HepG2 (cell line): ENCODE data around the gene SPEM2. TPM values are rescaled to one million over a fixed set of nuclear protein-coding genes. Genes with fewer than 3 reads are reported as not detected.
A peak's percentile ranks its signal among the peaks of the same experiment; 100 is the strongest.

Experiments
- ATAC-seq: fragments of 200-7000 bp; cut with Tn5 transposase; 3 replicates; pipeline ENCODE4 v1.9.1; 2020; ENCODE audit warnings: mild to moderate bottlenecking, moderate library complexity
- BruUV-seq: library from RNA; stranded (reverse); fragments of 400-500 nt; replicated peaks from 2 replicates; lab custom pipeline; 2021; lab: Mats Ljungman, UMichigan
- CTCF ChIA-PET: fragments of 300-600 bp; formaldehyde crosslinking; extraction: SDS; loops from one replicate; lab custom pipeline; 2021; ENCODE audit warnings: low total read pairs, inconsistent platforms, low intra/inter-chr PET ratio; lab: Yijun Ruan, JAX
- POLR2A ChIA-PET: fragments of 350-600 bp; sonication (Branson Sonifier 250); formaldehyde crosslinking; loops from one replicate; lab custom pipeline; 2020; ENCODE audit warnings: antibody characterized with exemption, inconsistent platforms; lab: Yijun Ruan, JAX
- DNase-seq: peaks from one replicate; pipeline ENCODE4 v3.0.0-alpha.2; 2015; ENCODE audit warnings: low spot score
- FAIRE-seq: peaks from 3 replicates; lab custom pipeline; 2011; peaks lifted over from hg19 to GRCh38; lab: Jason Lieb, UNC
- H2AFZ ChIP-seq: one replicate; pipeline ENCODE4 v1.6.1; 2011; ENCODE audit warnings: low read length, inconsistent platforms
- H3K27ac ChIP-seq: fragments of 300-600 bp; 3 replicates; pipeline ENCODE4 v1.8.0; 2011; ENCODE audit warnings: mixed run types, mild to moderate bottlenecking, mixed read lengths, low read length, inconsistent platforms; ENCODE audit not compliant: insufficient read depth; ENCODE audit errors: extremely low read length
- H3K27me3 ChIP-seq, 2 experiments: fragments of 200-600 bp in 1 of 2; 2 replicates in 1 of 2; 3 replicates in 1 of 2; pipeline versions ENCODE4 v1.6.0 to v1.8.0; 2011; ENCODE audit warnings: low read length in 2 of 2, mild to moderate bottlenecking in 2 of 2, moderate library complexity in 2 of 2, inconsistent platforms in 1 of 2; ENCODE audit not compliant: insufficient read depth in 2 of 2, control insufficient read depth in 1 of 2
- H3K36me3 ChIP-seq, 2 experiments: fragments of 200-600 bp in 1 of 2; replicated peaks in 1 of 2; 2 replicates in 1 of 2; 3 replicates in 1 of 2; pipeline versions ENCODE4 v1.5.1 to v1.8.0; 2011; ENCODE audit warnings: low read length in 2 of 2, inconsistent platforms in 1 of 2; ENCODE audit not compliant: insufficient read depth in 2 of 2, control insufficient read depth in 1 of 2
- H3K4me1 ChIP-seq: 2 replicates; pipeline ENCODE4 v1.5.1; 2012; ENCODE audit warnings: low read length, inconsistent platforms; ENCODE audit not compliant: insufficient read depth
- H3K4me2 ChIP-seq: 2 replicates; pipeline ENCODE4 v1.6.0; 2011; ENCODE audit warnings: low read depth, low read length, inconsistent platforms
- H3K4me3 ChIP-seq, 3 experiments: fragments of 200-600 bp in 1 of 3; sonication (generic), shearing (Covaris generic) in 1 of 3; replicated peaks in 1 of 3; 2 replicates each; pipeline ENCODE4 v1.5.1; 2011 to 2016; ENCODE audit warnings: low read length in 3 of 3, inconsistent platforms in 2 of 3, low read depth in 2 of 3, mild to moderate bottlenecking in 2 of 3, control low read depth in 1 of 3, mixed read lengths in 1 of 3; ENCODE audit not compliant: insufficient read depth in 1 of 3
- H3K79me2 ChIP-seq: one replicate; pipeline ENCODE4 v1.6.1; 2011; ENCODE audit warnings: low read length, inconsistent platforms; ENCODE audit not compliant: insufficient read depth
- H3K9ac ChIP-seq: 2 replicates; pipeline ENCODE4 v1.6.0; 2011; ENCODE audit warnings: mild to moderate bottlenecking, low read depth, low read length, inconsistent platforms; ENCODE audit not compliant: insufficient read depth
- H3K9me3 ChIP-seq: 2 replicates; pipeline ENCODE4 v1.5.1; 2012; ENCODE audit warnings: mild to moderate bottlenecking, low read length
- H4K20me1 ChIP-seq: 2 replicates; pipeline ENCODE4 v1.6.0; 2011; ENCODE audit warnings: inconsistent platforms, mild to moderate bottlenecking, low read length, moderate library complexity; ENCODE audit not compliant: insufficient read depth
- ATF7-NPFF ChIP-seq: sonication (generic); formaldehyde crosslinking; IDR thresholded peaks from 2 replicates; pipeline ENCODE4 v1.8.1; 2023; ENCODE audit warnings: mild to moderate bottlenecking, low read depth, missing genetic modification reagents, moderate library complexity
- BRCA1 ChIP-seq: sonication (generic); formaldehyde crosslinking; IDR thresholded peaks from 2 replicates; pipeline ENCODE4 v1.4.0; 2020; ENCODE audit warnings: missing genetic modification reagents
- CTCF ChIP-seq: sonication (generic); formaldehyde crosslinking; IDR thresholded peaks from 2 replicates; pipeline ENCODE4 v1.5.0; 2020; ENCODE audit warnings: mild to moderate bottlenecking, missing genetic modification reagents, moderate library complexity
- SPEN ChIP-seq: sonication (generic); formaldehyde crosslinking; IDR thresholded peaks from 2 replicates; pipeline ENCODE4 v1.5.1; 2020; ENCODE audit warnings: low read depth, mild to moderate bottlenecking, missing genetic modification reagents
- TBX3 ChIP-seq: fragments of 450-650 bp; IDR thresholded peaks from 2 replicates; pipeline ENCODE4 v1.6.1; 2017; ENCODE audit warnings: antibody characterized with exemption, mild to moderate bottlenecking, inconsistent platforms, borderline replicate concordance
- TEF ChIP-seq: sonication (generic); formaldehyde crosslinking; IDR thresholded peaks from 2 replicates; pipeline ENCODE4 v1.5.0; 2020; ENCODE audit warnings: missing genetic modification reagents
- ZNF124 ChIP-seq: sonication (generic); formaldehyde crosslinking; IDR thresholded peaks from 2 replicates; pipeline ENCODE4 v1.4.0; 2020; ENCODE audit warnings: missing genetic modification reagents
- ZNF367 ChIP-seq: sonication (generic); formaldehyde crosslinking; IDR thresholded peaks from 2 replicates; pipeline ENCODE4 v1.4.0; 2020; ENCODE audit warnings: missing genetic modification reagents, borderline replicate concordance
- ZNF557 ChIP-seq: sonication (generic); formaldehyde crosslinking; IDR thresholded peaks from 2 replicates; pipeline ENCODE4 v1.4.0; 2020; ENCODE audit warnings: missing genetic modification reagents
- ZSCAN30 ChIP-seq: sonication (generic); formaldehyde crosslinking; IDR thresholded peaks from 2 replicates; pipeline ENCODE4 v1.5.0; 2020; ENCODE audit warnings: mild to moderate bottlenecking, missing genetic modification reagents
- WGBS: methylation state at CpG from one replicate; pipeline ENCODE4 v1.1.6; 2017; ENCODE audit warnings: low lambda C conversion rate; 5-methylcytosine and 5-hydroxymethylcytosine counted together
- in situ Hi-C: cut with HindIII; loops from 2 replicates; pipeline ENCODE4 v1.10.0; 2017; ENCODE audit warnings: low pct_unique_long_range_greater_than_20kb; ENCODE audit not compliant: extremely low pct_ligation_motif_present
- intact Hi-C: fragments of 100-400 bp; cut with micrococcal nuclease; formaldehyde crosslinking; loops from one replicate; pipeline ENCODE4 v1.10.0; 2022; ENCODE audit not compliant: unreplicated experiment
- polyA plus RNA-seq, 8 experiments: library from polyadenylated mRNA; depleted of rRNA in 3 of 8; stranded (reverse) in 7 of 8; unstranded in 1 of 8; fragments of >200 nt; fragmentation: Illumina TruSeq in 4 of 8; extraction: Trizol in 4 of 8; gene quantifications; 2 replicates each; pipeline versions ENCODE4 v1.2.1 to v1.2.3, GENCODE V29; 2011 to 2016; ENCODE audit warnings: low read depth in 4 of 8, missing spikeins in 1 of 8, mixed read lengths in 1 of 8; ENCODE audit not compliant: insufficient read depth in 1 of 8
- total RNA-seq, 5 experiments: library from RNA; depleted of rRNA; stranded (reverse); fragments of >200 nt; fragmentation: Illumina TruSeq; extraction: Trizol; gene quantifications; 2 replicates each; pipeline ENCODE4 v1.2.3, GENCODE V29; 2016; ENCODE audit warnings: low read depth in 1 of 5
- TF ChIP-seq, protein P1 (sequence below): sonication (generic); formaldehyde crosslinking; IDR thresholded peaks from 2 replicates; pipeline ENCODE4 v1.8.1; 2023; ENCODE audit warnings: missing genetic modification reagents, mild to moderate bottlenecking, borderline replicate concordance
- TF ChIP-seq, protein P2 (sequence below): sonication (generic); formaldehyde crosslinking; IDR thresholded peaks from 2 replicates; pipeline ENCODE4 v1.8.1; 2022; ENCODE audit warnings: mild to moderate bottlenecking, missing genetic modification reagents

Gene SPEM2
- total and polyA plus RNA-seq, 2 of the 13 experiments (the other 11 are each of a cell fraction or from before 2014, with no cell fraction given): not detected

DNA sequence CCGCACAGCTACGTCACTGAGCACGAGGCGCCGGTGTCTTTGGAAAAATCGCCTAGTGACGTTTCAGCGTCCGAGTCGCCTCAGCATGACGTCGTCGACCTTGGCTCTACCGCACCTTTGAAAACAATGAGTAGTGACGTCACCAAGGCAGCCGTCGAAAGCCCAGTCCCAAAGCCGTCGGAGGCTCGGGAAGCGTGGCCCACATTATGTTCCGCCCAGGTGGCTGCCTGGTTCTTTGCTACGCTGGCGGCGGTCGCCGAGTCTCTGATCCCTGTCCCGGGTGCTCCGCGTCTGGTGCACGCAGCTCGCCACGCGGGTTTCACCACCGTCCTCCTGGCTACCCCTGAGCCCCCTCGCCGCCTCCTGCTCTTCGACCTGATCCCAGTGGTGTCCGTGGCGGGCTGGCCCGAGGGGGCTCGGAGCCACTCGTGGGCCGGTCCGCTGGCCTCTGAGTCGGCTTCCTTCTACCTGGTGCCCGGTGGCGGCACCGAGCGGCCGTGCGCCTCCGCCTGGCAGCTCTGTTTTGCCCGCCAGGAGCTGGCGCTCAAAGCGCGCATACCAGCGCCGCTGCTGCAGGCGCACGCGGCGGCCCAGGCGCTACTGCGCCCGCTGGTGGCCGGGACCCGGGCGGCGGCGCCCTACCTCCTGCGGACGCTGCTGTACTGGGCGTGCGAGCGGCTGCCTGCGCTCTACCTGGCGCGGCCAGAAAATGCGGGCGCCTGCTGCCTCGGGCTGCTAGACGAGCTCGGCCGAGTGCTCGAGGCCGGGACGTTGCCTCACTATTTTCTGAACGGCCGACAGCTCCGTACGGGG is 11.3 kb downstream of the SPEM2 start (continued):
- TF ChIP-seq ATF7-NPFF (CRISPR knock-in tag) (peak; percentile 34; the same call in 1 of the 2 replicates), ZNF557 (CRISPR knock-in tag) (no peak)

DNA sequence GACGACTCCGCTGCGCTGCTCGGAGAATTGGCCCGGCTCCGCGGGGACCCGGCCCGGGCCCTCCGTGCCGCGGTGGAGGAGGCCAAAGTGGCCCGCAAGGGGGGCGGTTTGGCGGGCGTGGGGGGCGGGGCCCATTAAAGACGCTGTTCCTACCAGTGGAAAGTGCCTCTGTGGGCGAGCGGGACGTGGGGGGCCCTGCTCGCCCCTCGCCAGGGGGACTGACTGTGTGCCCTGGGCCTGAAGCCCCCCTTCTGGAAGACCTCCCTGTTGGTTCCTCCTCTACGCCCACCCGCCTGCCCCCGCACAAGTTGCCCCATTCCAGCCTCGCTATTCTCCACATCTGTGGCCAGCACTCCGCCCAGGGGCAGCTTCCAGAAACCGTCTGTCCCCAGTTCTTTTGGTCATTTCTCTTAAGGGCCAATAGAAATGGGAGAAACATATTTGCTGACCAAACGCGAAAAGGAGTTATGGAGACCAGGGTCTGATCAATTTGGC is 12.0 kb downstream of the SPEM2 start:
- no peak overlapping the region for H3K27ac ChIP-seq
- no peaks in the 10 kb centered on the region for H4K20me1 ChIP-seq
- WGBS: 95% methylated on average over 14 of the region's 31 CpGs
- no peak for FAIRE-seq
- in situ Hi-C loops (loop anchor here (5.0 kb wide), 2 partner anchors 40 to 80 kb away; partner anchors contain the start of genes TMEM95 and ZBTB4), intact Hi-C loops (loop anchor here (2.0 kb wide), 1 partner anchor 77 kb away; no protein-coding TSS in a partner anchor)
- H3K4me1 ChIP-seq: peaks cover 44% of the 10 kb centered on the region
- H2AFZ ChIP-seq: no peak overlapping the region
- ChIA-PET POLR2A (interaction anchor here (1.8 to 3.8 kb wide), 4 partner anchors 8 to 47 kb away, joined by 4 to 52 read pairs (median 28); partner anchors contain the start of genes CHRNB1, POLR2A and TMEM256), CTCF (interaction anchor here (2.1 kb wide), 1 partner anchor 81 kb away, joined by 11 read pairs; no protein-coding TSS in a partner anchor)
- no peaks in the 10 kb centered on the region for H3K79me2 ChIP-seq
- no peak overlapping the region for H3K9ac ChIP-seq
- 0 out of 2 replicates have a peak overlapping the region, but pooled peaks have one; percentile 12 for H3K4me2 ChIP-seq
- no peak overlapping the region; a peak in 2 of 6 replicates for H3K4me3 ChIP-seq
- no peaks in the 10 kb centered on the region for H3K36me3 ChIP-seq
- no peaks in the 10 kb centered on the region for H3K9me3 ChIP-seq
- TF ChIP-seq ZNF367 (CRISPR knock-in tag) (no peak), TEF (CRISPR knock-in tag) (no peak), BRCA1 (no peak), TBX3 (no peak), SPEN (no peak), ZSCAN30 (CRISPR knock-in tag) (no peak), ZNF124 (CRISPR knock-in tag) (no peak), CTCF (CRISPR knock-in tag) (no peak)
- TF ChIP-seq, protein P1, sequence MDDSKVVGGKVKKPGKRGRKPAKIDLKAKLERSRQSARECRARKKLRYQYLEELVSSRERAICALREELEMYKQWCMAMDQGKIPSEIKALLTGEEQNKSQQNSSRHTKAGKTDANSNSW (CRISPR knock-in tag): no peak
- TF ChIP-seq, protein P2, sequence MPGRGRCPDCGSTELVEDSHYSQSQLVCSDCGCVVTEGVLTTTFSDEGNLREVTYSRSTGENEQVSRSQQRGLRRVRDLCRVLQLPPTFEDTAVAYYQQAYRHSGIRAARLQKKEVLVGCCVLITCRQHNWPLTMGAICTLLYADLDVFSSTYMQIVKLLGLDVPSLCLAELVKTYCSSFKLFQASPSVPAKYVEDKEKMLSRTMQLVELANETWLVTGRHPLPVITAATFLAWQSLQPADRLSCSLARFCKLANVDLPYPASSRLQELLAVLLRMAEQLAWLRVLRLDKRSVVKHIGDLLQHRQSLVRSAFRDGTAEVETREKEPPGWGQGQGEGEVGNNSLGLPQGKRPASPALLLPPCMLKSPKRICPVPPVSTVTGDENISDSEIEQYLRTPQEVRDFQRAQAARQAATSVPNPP: no peak
- TF ChIP-seq, all 625 proteins: peak for 0
- BruUV-seq: no TSS peak
- peaks cover 2 to 12% of the 10 kb centered on the region in 2 experiments; a peak in 3 of 5 replicates for H3K27me3 ChIP-seq
- DNase-seq (no peak), ATAC-seq (no peak)
